ENCODE measurements around the gene PLXDC2. TPM values are rescaled to one million over a fixed set of nuclear protein-coding genes. Genes with fewer than 3 reads are reported as not detected.

Gene PLXDC2
- total and polyA plus RNA-seq, 10 donors = 1.8 to 50.4 (median 29.7) TPM

DNA sequence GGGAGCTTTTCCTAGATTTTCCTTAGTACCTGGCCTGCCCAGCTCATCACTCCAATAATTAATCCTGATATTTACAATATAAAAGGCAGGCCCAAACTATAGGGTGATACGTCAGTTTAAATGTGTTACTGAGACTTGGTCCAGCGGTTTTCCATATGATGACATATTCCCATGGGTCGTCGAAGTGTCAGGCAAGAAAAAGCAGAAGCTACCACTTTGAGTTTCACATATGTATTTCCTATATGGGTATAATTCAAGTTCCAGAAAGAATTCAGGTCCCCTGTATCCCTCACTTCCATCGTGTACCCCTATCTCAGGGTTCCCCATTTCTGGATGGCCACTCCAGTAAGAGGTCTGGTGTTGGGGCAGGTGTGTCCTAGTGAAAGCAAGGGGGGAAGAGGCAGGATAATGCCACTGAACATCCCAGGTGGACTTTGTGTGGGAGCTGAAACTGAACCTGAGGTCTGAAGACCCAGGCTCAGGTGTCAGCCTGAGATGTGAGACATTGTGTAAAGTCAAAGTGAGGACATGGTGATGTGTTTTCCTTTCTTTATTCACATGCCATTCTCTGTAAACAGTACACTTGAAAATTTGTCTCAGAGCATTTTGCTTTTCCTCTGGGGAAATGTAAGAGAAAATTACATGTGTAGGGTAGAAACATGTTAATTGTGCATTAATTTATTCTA, 167.8 kb downstream of the PLXDC2 start:
- 74 to 86% (median 80%) methylated on average over 5 of the region's 5 CpGs for WGBS, 5 donors
- H3K4me1 ChIP-seq = peaks cover 0 to 18% (median 4%) of the 10 kb centered on the region in 6 donors
- H3K36me3 ChIP-seq = no peaks in the 10 kb centered on the region
- no peak for DNase-seq
- no peak for TF ChIP-seq POLR2A (IDR thresholded peaks at IDR 0.05)
- TF ChIP-seq, protein P1, sequence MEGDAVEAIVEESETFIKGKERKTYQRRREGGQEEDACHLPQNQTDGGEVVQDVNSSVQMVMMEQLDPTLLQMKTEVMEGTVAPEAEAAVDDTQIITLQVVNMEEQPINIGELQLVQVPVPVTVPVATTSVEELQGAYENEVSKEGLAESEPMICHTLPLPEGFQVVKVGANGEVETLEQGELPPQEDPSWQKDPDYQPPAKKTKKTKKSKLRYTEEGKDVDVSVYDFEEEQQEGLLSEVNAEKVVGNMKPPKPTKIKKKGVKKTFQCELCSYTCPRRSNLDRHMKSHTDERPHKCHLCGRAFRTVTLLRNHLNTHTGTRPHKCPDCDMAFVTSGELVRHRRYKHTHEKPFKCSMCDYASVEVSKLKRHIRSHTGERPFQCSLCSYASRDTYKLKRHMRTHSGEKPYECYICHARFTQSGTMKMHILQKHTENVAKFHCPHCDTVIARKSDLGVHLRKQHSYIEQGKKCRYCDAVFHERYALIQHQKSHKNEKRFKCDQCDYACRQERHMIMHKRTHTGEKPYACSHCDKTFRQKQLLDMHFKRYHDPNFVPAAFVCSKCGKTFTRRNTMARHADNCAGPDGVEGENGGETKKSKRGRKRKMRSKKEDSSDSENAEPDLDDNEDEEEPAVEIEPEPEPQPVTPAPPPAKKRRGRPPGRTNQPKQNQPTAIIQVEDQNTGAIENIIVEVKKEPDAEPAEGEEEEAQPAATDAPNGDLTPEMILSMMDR (IDR thresholded peaks at IDR 0.05 in 8 of 11, conservative IDR thresholded peaks at IDR 0.05 in 3 of 11) = no peak
- no peak for TF ChIP-seq POLR2AphosphoS5 (IDR thresholded peaks at IDR 0.05)
- intact Hi-C loops (cut with DNase I; ENCODE audit: low total_unique reads) = no loop called here
- no peaks in the 10 kb centered on the region for H3K9me3 ChIP-seq
- no peaks in the 10 kb centered on the region for H3K27me3 ChIP-seq (replicated peaks in 1 of 7)
- H3K27ac ChIP-seq = no peak overlapping the region
- H3K4me3 ChIP-seq = no peak overlapping the region

DNA sequence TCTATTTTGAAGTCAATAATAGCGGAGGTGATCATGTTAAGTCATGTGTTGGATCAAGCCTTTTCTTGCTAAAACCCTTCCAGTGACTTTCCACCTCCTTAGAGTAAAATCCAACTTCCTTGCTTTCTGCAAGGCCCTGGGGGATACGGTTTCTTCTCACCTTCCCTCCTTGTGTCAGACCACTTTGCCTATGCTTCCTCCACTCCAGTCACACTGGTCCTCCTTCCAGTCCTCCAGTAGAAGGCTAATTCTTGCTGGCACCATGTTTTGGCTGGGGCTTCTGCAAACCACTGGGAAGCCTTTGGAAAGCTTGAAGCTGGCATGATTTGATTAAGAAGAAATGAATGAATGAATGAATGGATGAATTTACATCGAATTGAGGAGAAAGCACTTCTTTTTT, 169.5 kb downstream of the PLXDC2 start:
- Histone ChIP-seq H3K27me3 (replicated peaks in 1 of 7) (no peaks in the 10 kb centered on the region), H3K9me3 (no peaks in the 10 kb centered on the region), H3K36me3 (no peaks in the 10 kb centered on the region), H3K4me3 (no peak overlapping the region), H3K27ac (no peak overlapping the region), H3K4me1 (peaks cover 0 to 18% (median 4%) of the 10 kb centered on the region in 6 donors)
- no peak for DNase-seq
- 66 to 80% (median 67%) methylated on average over 3 of the region's 3 CpGs for WGBS, 5 donors
- TF ChIP-seq, protein P1 (IDR thresholded peaks at IDR 0.05 in 8 of 11, conservative IDR thresholded peaks at IDR 0.05 in 3 of 11) = no peak
- intact Hi-C loops (cut with DNase I; ENCODE audit: low total_unique reads) = no loop called here

DNA sequence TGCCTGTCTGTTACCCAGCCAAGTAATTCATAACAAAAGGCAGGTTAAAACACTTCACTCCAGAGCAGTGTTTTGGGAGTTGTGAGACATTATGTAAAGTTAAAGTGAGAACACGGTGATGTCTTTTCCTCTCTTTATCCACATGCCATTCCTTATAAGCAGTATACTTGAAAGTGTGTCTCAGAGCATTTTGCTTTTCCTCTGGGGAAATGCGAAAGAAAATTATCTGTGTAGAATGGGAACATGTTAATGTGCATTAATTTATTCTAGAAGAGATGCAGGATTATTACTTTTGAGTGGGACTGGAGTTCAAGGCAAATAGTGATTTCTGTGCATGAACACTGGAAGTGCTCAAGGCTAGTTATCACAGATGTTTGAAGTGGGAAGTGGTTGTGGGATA, 170.4 kb downstream of the PLXDC2 start:
- 60 to 78% (median 72%) methylated on average over 2 of the region's 2 CpGs for WGBS, 5 donors
- intact Hi-C loops (cut with DNase I; ENCODE audit: low total_unique reads) = no loop called here
- H3K27ac ChIP-seq = peak overlapping the region in 5 of 8 donors; percentile 5 to 65 (median 37)

DNA sequence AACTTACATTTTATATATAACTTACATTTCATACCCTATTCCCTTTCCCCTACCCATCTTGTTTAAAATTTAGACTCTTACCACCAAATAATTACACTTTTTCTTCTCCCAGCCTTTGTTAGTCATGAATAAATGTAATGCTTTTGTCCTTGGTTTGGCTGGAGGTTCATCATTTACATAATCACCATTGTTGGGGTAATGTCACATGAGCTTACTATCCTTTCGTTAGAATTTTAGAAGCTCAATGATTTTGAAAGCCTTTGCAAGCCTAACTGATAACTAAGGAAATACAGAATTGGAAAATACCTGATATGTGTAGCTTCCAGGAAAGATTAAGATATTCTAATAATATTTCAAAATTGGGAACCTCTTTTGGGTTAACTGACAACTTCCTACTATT, 171.7 kb downstream of the PLXDC2 start:
- intact Hi-C loops (cut with DNase I; ENCODE audit: low total_unique reads) = no loop called here
- no peak for DNase-seq
- H3K9me3 ChIP-seq = no peaks in the 10 kb centered on the region
- WGBS, 5 donors = 0 to 31% (median 24%) methylated on average over 1 of the region's 1 CpG
- TF ChIP-seq POLR2A (IDR thresholded peaks at IDR 0.05) (no peak), POLR2AphosphoS5 (IDR thresholded peaks at IDR 0.05) (no peak)
- TF ChIP-seq, protein P1 (IDR thresholded peaks at IDR 0.05 in 8 of 11, conservative IDR thresholded peaks at IDR 0.05 in 3 of 11) = no peak
- H3K4me3 ChIP-seq = no peak overlapping the region
- H3K27ac ChIP-seq = no peak overlapping the region
- H3K36me3 ChIP-seq = no peaks in the 10 kb centered on the region
- H3K4me1 ChIP-seq = peaks cover 0 to 18% (median 4%) of the 10 kb centered on the region in 6 donors
- H3K27me3 ChIP-seq (replicated peaks in 1 of 7) = no peaks in the 10 kb centered on the region

More for the DNA sequence above, 170.4 kb downstream of the PLXDC2 start:
- Histone ChIP-seq H3K27me3 (replicated peaks in 1 of 7) (no peaks in the 10 kb centered on the region), H3K9me3 (no peaks in the 10 kb centered on the region), H3K36me3 (no peaks in the 10 kb centered on the region), H3K4me3 (no peak overlapping the region), H3K4me1 (peaks cover 0 to 18% (median 4%) of the 10 kb centered on the region in 6 donors)
- no peak for DNase-seq
- TF ChIP-seq POLR2A (IDR thresholded peaks at IDR 0.05) (no peak), POLR2AphosphoS5 (IDR thresholded peaks at IDR 0.05) (no peak)
- TF ChIP-seq, protein P1 (IDR thresholded peaks at IDR 0.05 in 8 of 11, conservative IDR thresholded peaks at IDR 0.05 in 3 of 11) = no peak
